NCI-H524 (cell line): ENCODE data around the gene LRRC3.

Experiments
- DNase-seq, 2 experiments: peaks; one replicate each; lab custom pipeline; 2025; lab: John Stamatoyannopoulos, UW

LRRC3 gene

GRCh38 chr21:44479556-44480199 is 24.4 kb downstream of the LRRC3 start:
- peak in 1 of 2 experiments; percentile 52 for DNase-seq

GRCh38 chr21:44480200-44481053 is 25.1 kb downstream of the LRRC3 start:
- no peak for DNase-seq

- DNase-seq, result peak; percentile 13 to 65
Observed at GRCh38 chr21:44482581-44483287, 27.4 kb downstream of the LRRC3 start.

- DNase-seq, result no peak
Observed at GRCh38 chr21:44483288-44484237, 28.3 kb downstream of the LRRC3 start.

- no peak for DNase-seq
Observed at GRCh38 chr21:44484498-44485253, 29.4 kb downstream of the LRRC3 start.

- no peak for DNase-seq
Observed at GRCh38 chr21:44485254-44485793, 30.0 kb downstream of the LRRC3 start.

- no peak for DNase-seq
Observed at GRCh38 chr21:44485796-44486195, 30.5 kb downstream of the LRRC3 start.

GRCh38 chr21:44486302-44486701 is 31.0 kb downstream of the LRRC3 start:
- DNase-seq, result no peak

GRCh38 chr21:44487831-44488230 is 32.5 kb downstream of the LRRC3 start:
- DNase-seq, result no peak

GRCh38 chr21:44489962-44490361 is 34.7 kb downstream of the LRRC3 start:
- DNase-seq, result no peak

- DNase-seq, result no peak
Observed at GRCh38 chr21:44490405-44490804, 35.1 kb downstream of the LRRC3 start.

- no peak for DNase-seq
Observed at GRCh38 chr21:44490816-44491215, 35.5 kb downstream of the LRRC3 start.

GRCh38 chr21:44492567-44493385 is 37.5 kb downstream of the LRRC3 start:
- DNase-seq, result no peak

GRCh38 chr21:44494418-44494817 is 39.1 kb downstream of the LRRC3 start:
- no peak for DNase-seq

- DNase-seq, result no peak
Observed at GRCh38 chr21:44494956-44495355, 39.6 kb downstream of the LRRC3 start.

GRCh38 chr21:44495611-44496563 is 40.6 kb downstream of the LRRC3 start:
- no peak for DNase-seq

GRCh38 chr21:44496564-44497550 is 41.5 kb downstream of the LRRC3 start:
- no peak for DNase-seq
